HEK293T (cell line): ENCODE data around the gene CLCNKA.

Experiments
- ARNT ChIP-seq: fragments of 450-650 bp; IDR thresholded peaks from 2 replicates; pipeline ENCODE4 v1.6.1; 2017; ENCODE audit warnings: mild to moderate bottlenecking
- BHLHE40 ChIP-seq: fragments of 450-650 bp; IDR thresholded peaks from 2 replicates; pipeline ENCODE4 v1.6.1; 2016; ENCODE audit warnings: mild to moderate bottlenecking, moderate library complexity, borderline replicate concordance
- CTBP1 ChIP-seq: fragments of 450-650 bp; IDR thresholded peaks from 2 replicates; pipeline ENCODE4 v1.6.1; 2016; ENCODE audit warnings: borderline replicate concordance
- ELF4 ChIP-seq: fragments of 450-650 bp; IDR thresholded peaks from 2 replicates; pipeline ENCODE4 v1.6.1; 2017; ENCODE audit warnings: antibody characterized with exemption
- FOXA1 ChIP-seq: fragments of 450-650 bp; IDR thresholded peaks from 2 replicates; pipeline ENCODE4 v1.6.1; 2016; ENCODE audit warnings: mild to moderate bottlenecking
- FOXK2 ChIP-seq: fragments of 450-650 bp; IDR thresholded peaks from 2 replicates; pipeline ENCODE4 v1.6.1; 2016; ENCODE audit warnings: mild to moderate bottlenecking
- FOXM1 ChIP-seq: fragments of 450-650 bp; IDR thresholded peaks from 2 replicates; pipeline ENCODE4 v1.6.1; 2017; ENCODE audit warnings: mild to moderate bottlenecking, borderline replicate concordance
- HDGF ChIP-seq: fragments of 450-650 bp; IDR thresholded peaks from 2 replicates; pipeline ENCODE4 v1.6.1; 2017; ENCODE audit warnings: antibody characterized with exemption, borderline replicate concordance
- L3MBTL2 ChIP-seq: fragments of 450-650 bp; conservative IDR thresholded peaks from 2 replicates; pipeline ENCODE4 v1.6.1; 2016; ENCODE audit warnings: mild to moderate bottlenecking
- NFRKB ChIP-seq: fragments of 450-650 bp; IDR thresholded peaks from 2 replicates; pipeline ENCODE4 v1.6.1; 2016; ENCODE audit warnings: mild to moderate bottlenecking, moderate library complexity
- SP1 ChIP-seq: fragments of 450-650 bp; IDR thresholded peaks from 2 replicates; pipeline ENCODE4 v1.6.1; 2017
- SUZ12 ChIP-seq: fragments of 450-650 bp; IDR thresholded peaks from 2 replicates; pipeline ENCODE4 v1.6.1; 2016; ENCODE audit warnings: mild to moderate bottlenecking
- ZNF384 ChIP-seq: fragments of 450-650 bp; IDR thresholded peaks from 2 replicates; pipeline ENCODE4 v1.6.1; 2016
- TF ChIP-seq, protein P1 (sequence below): fragments of 450-650 bp; IDR thresholded peaks from 2 replicates; pipeline ENCODE4 v1.6.1; 2016

- no peak for TF ChIP-seq NFRKB
- TF ChIP-seq FOXM1 = no peak
- TF ChIP-seq ARNT = no peak
- no peak for TF ChIP-seq SUZ12
- TF ChIP-seq FOXK2 = no peak
- no peak for TF ChIP-seq CTBP1
- TF ChIP-seq SP1 = no peak
- no peak for TF ChIP-seq BHLHE40
- no peak for TF ChIP-seq ZNF384
- TF ChIP-seq L3MBTL2 = no peak
- TF ChIP-seq HDGF = no peak
- TF ChIP-seq, protein P1, sequence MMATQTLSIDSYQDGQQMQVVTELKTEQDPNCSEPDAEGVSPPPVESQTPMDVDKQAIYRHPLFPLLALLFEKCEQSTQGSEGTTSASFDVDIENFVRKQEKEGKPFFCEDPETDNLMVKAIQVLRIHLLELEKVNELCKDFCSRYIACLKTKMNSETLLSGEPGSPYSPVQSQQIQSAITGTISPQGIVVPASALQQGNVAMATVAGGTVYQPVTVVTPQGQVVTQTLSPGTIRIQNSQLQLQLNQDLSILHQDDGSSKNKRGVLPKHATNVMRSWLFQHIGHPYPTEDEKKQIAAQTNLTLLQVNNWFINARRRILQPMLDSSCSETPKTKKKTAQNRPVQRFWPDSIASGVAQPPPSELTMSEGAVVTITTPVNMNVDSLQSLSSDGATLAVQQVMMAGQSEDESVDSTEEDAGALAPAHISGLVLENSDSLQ = no peak
- TF ChIP-seq ELF4 = no peak
- TF ChIP-seq FOXA1 = no peak
Observed at GRCh38 chr1:15975358-15975804, 46.5 kb upstream of the CLCNKA start.
